ENCODE results near the gene TSPAN16.
"Not testable (repeated sequence)": the region's sequence is repeated elsewhere in the genome, so short reads cannot be mapped to it uniquely, and the experiment has no call there.

The TSPAN16 gene

GRCh38 chr19:11347546-11348039 is 51.6 kb downstream of the TSPAN16 start:
- DNase-seq = no peak

- DNase-seq = no peak
Measured at GRCh38 chr19:11349171-11349570, 53.2 kb downstream of the TSPAN16 start.

GRCh38 chr19:11354102-11354501 is 58.1 kb downstream of the TSPAN16 start:
- DNase-seq = not testable (repeated sequence)

- peak; percentile 89 for DNase-seq
Measured at GRCh38 chr19:11355160-11356073, 59.5 kb downstream of the TSPAN16 start, which contains the start of gene PLPPR2. Gene PLPPR2, plus strand, starts transcription at chr19:11355432. Its CDS starts 2,242 bp downstream, at chr19:11357674.

GRCh38 chr19:11356074-11356397 is 60.1 kb downstream of the TSPAN16 start:
- no peak for DNase-seq

- DNase-seq = no peak
Measured at GRCh38 chr19:11356676-11357550, 61.0 kb downstream of the TSPAN16 start.

- no peak for DNase-seq
Measured at GRCh38 chr19:11359421-11359820, 63.5 kb downstream of the TSPAN16 start.

GRCh38 chr19:11361037-11361770 is 65.2 kb downstream of the TSPAN16 start:
- no peak for DNase-seq

GRCh38 chr19:11361771-11362731 is 66.1 kb downstream of the TSPAN16 start:
- no peak for DNase-seq

GRCh38 chr19:11363881-11364280 is 67.9 kb downstream of the TSPAN16 start:
- DNase-seq = no peak

- no peak for DNase-seq
Measured at GRCh38 chr19:11364296-11364904, 68.4 kb downstream of the TSPAN16 start.

GRCh38 chr19:11364935-11365334 is 69.0 kb downstream of the TSPAN16 start:
- DNase-seq = no peak

Measured in fibroblast of skin of right quadriceps (primary cell).